Cardiac muscle cell (in vitro differentiated cells and primary cell): Measurements from ENCODE around the gene CTNS. TPM values are rescaled to one million over a fixed set of nuclear protein-coding genes. Genes with fewer than 3 reads are reported as not detected.

Experiments
- DNase-seq, 2 donors: peaks; one replicate each; pipeline versions ENCODE4 v3.0.0 to v3.0.0-alpha.2; 2010 to 2017; ENCODE audit warnings: low read depth in 1 of 2, low spot score in 1 of 2
- H3K27ac ChIP-seq: fragments of 200-600 bp; sonication (generic); 2 replicates; pipeline ENCODE4 v1.5.1; 2016
- H3K27me3 ChIP-seq: fragments of 200-600 bp; sonication (generic); 2 replicates; pipeline ENCODE4 v1.6.0; 2016; ENCODE audit warnings: control low read depth
- H3K36me3 ChIP-seq: fragments of 200-600 bp; sonication (generic); 2 replicates; pipeline ENCODE4 v1.5.1; 2016; ENCODE audit warnings: control low read depth
- H3K4me1 ChIP-seq: fragments of 200-600 bp; sonication (generic); 2 replicates; pipeline ENCODE4 v1.8.1; 2017; ENCODE audit warnings: low read depth, mild to moderate bottlenecking, mixed run types
- H3K4me3 ChIP-seq: fragments of 200-600 bp; sonication (generic); 2 replicates; pipeline ENCODE4 v1.5.1; 2016; ENCODE audit warnings: mild to moderate bottlenecking
- H3K9me3 ChIP-seq: fragments of 200-600 bp; sonication (generic); 2 replicates; pipeline ENCODE4 v1.5.1; 2017; ENCODE audit warnings: low read depth, mild to moderate bottlenecking, control low read depth
- CTCF ChIP-seq: IDR thresholded peaks from 2 replicates; pipeline ENCODE4 v1.5.1; 2012; ENCODE audit warnings: low read depth, mild to moderate bottlenecking, low read length
- polyA plus RNA-seq: library from polyadenylated mRNA; unstranded; fragments of >200 nt; fragmentation: Nextera tagmentation; extraction: Ambion mirVana; gene quantifications from 2 replicates; pipeline ENCODE4 v1.2.1, GENCODE V29; 2016
- total RNA-seq: library from RNA; depleted of rRNA; stranded (reverse); fragments of >200 nt; gene quantifications from 2 replicates; pipeline ENCODE4 v1.2.3, GENCODE V29; 2016

The CTNS gene
- total and polyA plus RNA-seq, 2 experiments from 2014 or later, result 17.8 to 21.1 TPM

DNA sequence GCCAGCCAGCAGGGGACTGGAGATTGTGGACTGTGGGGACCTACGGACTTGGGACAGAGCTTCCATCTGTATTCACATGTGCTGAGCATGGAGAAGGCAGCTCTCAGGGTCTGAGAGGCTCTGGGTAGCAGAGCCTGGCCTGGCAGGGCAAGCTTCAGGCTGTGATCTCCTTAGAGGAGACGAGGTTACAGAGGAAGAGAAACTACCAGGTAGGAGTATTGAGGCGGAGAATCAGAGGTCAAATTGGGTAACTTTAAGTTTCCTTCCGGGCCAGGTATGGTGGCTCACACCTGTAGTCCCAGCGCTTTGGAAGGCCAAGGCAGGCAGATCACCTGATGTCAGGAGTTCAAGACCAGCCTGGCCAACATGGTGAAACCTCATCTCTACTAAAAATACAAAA is 8.8 kb downstream of the CTNS start:
- peaks cover 12% of the 10 kb centered on the region for H3K4me1 ChIP-seq
- DNase-seq, result no peak
- no peak for TF ChIP-seq CTCF
- H3K4me3 ChIP-seq, result no peak overlapping the region
- H3K27ac ChIP-seq, result no peak overlapping the region
- no peaks in the 10 kb centered on the region for H3K9me3 ChIP-seq
- no peaks in the 10 kb centered on the region for H3K27me3 ChIP-seq
- peaks cover 3% of the 10 kb centered on the region for H3K36me3 ChIP-seq

- TF ChIP-seq CTCF, result no peak
- peak overlapping the region; percentile 57 for H3K27ac ChIP-seq
These were observed 10.7 kb downstream of the CTNS start for GRCh38 chr17:3647251-3647650.

DNA sequence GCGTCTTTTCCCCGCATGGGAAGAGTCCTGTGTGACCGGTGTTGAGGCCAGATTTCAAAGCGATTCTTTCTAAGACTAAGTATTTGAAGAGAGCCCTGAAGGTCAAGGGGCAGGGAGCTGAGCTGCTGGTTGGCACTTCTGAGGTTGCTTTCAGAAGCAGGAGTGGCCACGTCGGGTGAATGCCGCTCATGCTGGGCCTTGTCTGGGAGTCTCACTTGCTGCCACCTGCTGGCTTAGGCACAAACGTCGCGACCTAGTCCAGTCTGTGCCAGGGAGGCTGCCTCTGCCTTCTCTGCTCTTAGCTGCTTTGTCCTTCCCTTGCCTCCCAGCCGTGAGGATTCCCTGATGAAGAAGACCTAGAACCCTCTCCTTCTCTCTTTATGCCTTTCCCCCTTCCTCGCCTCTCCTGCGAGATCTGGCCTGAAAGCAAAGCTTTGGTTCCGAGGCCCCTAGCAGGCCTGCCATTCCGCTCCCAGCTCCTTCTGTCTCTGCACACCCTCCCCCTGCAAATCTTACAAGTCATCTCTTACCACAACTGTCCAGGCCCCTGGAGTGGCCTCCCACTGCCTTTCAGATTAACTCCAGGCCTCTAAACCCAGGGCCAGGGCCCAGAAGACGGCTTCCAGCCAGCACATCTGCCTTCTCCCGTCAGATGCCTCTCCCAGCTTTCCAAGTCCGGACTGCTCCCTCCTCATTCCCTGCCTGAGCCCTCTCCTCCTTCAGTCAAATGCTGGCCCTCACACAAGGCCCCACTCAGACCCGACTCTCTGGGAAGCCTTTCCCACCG is 11.4 kb downstream of the CTNS start:
- peak; percentile 58 for TF ChIP-seq CTCF
- Histone ChIP-seq H3K4me3 (no peak overlapping the region), H3K4me1 (no peaks in the 10 kb centered on the region), H3K27me3 (no peaks in the 10 kb centered on the region), H3K36me3 (peaks cover 3% of the 10 kb centered on the region), H3K27ac (peak overlapping the region; percentile 57), H3K9me3 (no peaks in the 10 kb centered on the region)
- DNase-seq, result peak; percentile 71 to 82

More at GRCh38 chr17:3647251-3647650, 10.7 kb downstream of the CTNS start:
- H3K9me3 ChIP-seq, result no peaks in the 10 kb centered on the region
- H3K4me3 ChIP-seq, result no peak overlapping the region
- DNase-seq, result no peak
- no peaks in the 10 kb centered on the region for H3K27me3 ChIP-seq
- no peaks in the 10 kb centered on the region for H3K4me1 ChIP-seq
- H3K36me3 ChIP-seq, result peaks cover 3% of the 10 kb centered on the region

GRCh38 chr17:3655766-3656165 is 19.2 kb downstream of the CTNS start:
- no peak for TF ChIP-seq CTCF

GRCh38 chr17:3656353-3656752 is 19.8 kb downstream of the CTNS start:
- H3K27ac ChIP-seq, result no peak overlapping the region
- DNase-seq, result no peak
- H3K4me3 ChIP-seq, result no peak overlapping the region
- no peaks in the 10 kb centered on the region for H3K9me3 ChIP-seq
- H3K36me3 ChIP-seq, result no peaks in the 10 kb centered on the region
- H3K4me1 ChIP-seq, result peaks cover 20% of the 10 kb centered on the region
- no peaks in the 10 kb centered on the region for H3K27me3 ChIP-seq
- TF ChIP-seq CTCF, result no peak

More at GRCh38 chr17:3655766-3656165, 19.2 kb downstream of the CTNS start:
- Histone ChIP-seq H3K4me1 (peaks cover 14% of the 10 kb centered on the region), H3K27me3 (no peaks in the 10 kb centered on the region), H3K4me3 (no peak overlapping the region), H3K9me3 (no peaks in the 10 kb centered on the region), H3K36me3 (no peaks in the 10 kb centered on the region), H3K27ac (no peak overlapping the region)
- DNase-seq, result no peak
